HepG2 (cell line): ENCODE data around the gene PLEKHG7.

Source experiments
- ARID3A ChIP-seq: IDR thresholded peaks from 2 replicates; pipeline ENCODE4 v1.6.1; 2012; ENCODE audit warnings: low read depth, low read length, improper control_type of control experiment
- GTF2F1 ChIP-seq: fragments of 150-350 bp; IDR thresholded peaks from 2 replicates; pipeline ENCODE4 v1.6.1; 2014; ENCODE audit warnings: low read length
- HDAC6 ChIP-seq: fragments of 200-600 bp; sonication (generic); IDR thresholded peaks from 2 replicates; pipeline ENCODE4 v1.7.0; 2017; ENCODE audit warnings: mild to moderate bottlenecking, antibody characterized with exemption, low read length, low read depth
- NFE2 ChIP-seq: sonication (generic); formaldehyde crosslinking; IDR thresholded peaks from 2 replicates; pipeline ENCODE4 v1.4.0; 2020; ENCODE audit warnings: missing genetic modification reagents
- NFE2L2 ChIP-seq: fragments of 150-350 bp; IDR thresholded peaks from 2 replicates; pipeline ENCODE4 v1.6.1; 2014; ENCODE audit warnings: low read length
- POLR2A ChIP-seq, 2 experiments: IDR thresholded peaks; 2 replicates each; pipeline ENCODE4 v1.6.1; 2011; ENCODE audit warnings: low read depth in 2 of 2, low read length in 2 of 2, mild to moderate bottlenecking in 1 of 2, moderate library complexity in 1 of 2; ENCODE audit not compliant: insufficient read depth in 1 of 2
- POLR2AphosphoS5 ChIP-seq: IDR thresholded peaks from 2 replicates; pipeline ENCODE4 v1.6.1; 2012; ENCODE audit warnings: low read depth, low read length
- RNF2 ChIP-seq: fragments of 450-650 bp; conservative IDR thresholded peaks from 2 replicates; pipeline ENCODE4 v1.6.1; 2016; ENCODE audit warnings: low read depth
- ZNF225 ChIP-seq: sonication (generic); formaldehyde crosslinking; IDR thresholded peaks from 2 replicates; pipeline ENCODE4 v1.4.0; 2020; ENCODE audit warnings: mild to moderate bottlenecking, missing genetic modification reagents
- ZNF3 ChIP-seq: IDR thresholded peaks from 2 replicates; pipeline ENCODE4 v1.7.0; 2017; ENCODE audit warnings: inconsistent platforms
- TF ChIP-seq, protein P1 (sequence below): sonication (generic); formaldehyde crosslinking; IDR thresholded peaks from 2 replicates; pipeline ENCODE4 v1.4.0; 2020; ENCODE audit warnings: missing genetic modification reagents
- TF ChIP-seq, protein P2 (sequence below): sonication (generic); formaldehyde crosslinking; IDR thresholded peaks from 2 replicates; pipeline ENCODE4 v1.5.0; 2020; ENCODE audit warnings: mild to moderate bottlenecking, missing genetic modification reagents, moderate library complexity
- TF ChIP-seq, protein P3 (sequence below): IDR thresholded peaks from 2 replicates; pipeline ENCODE4 v1.6.1; 2012; ENCODE audit warnings: inconsistent platforms

- no peak for TF ChIP-seq POLR2A (IDR thresholded peaks at IDR 0.05; ENCODE audit: insufficient read depth in 1 of 2, low read depth in 2 of 2, low read length in 2 of 2)
- TF ChIP-seq POLR2AphosphoS5 = no peak
- no peak for TF ChIP-seq ZNF3 (CRISPR knock-in tag)
- TF ChIP-seq, protein P1, sequence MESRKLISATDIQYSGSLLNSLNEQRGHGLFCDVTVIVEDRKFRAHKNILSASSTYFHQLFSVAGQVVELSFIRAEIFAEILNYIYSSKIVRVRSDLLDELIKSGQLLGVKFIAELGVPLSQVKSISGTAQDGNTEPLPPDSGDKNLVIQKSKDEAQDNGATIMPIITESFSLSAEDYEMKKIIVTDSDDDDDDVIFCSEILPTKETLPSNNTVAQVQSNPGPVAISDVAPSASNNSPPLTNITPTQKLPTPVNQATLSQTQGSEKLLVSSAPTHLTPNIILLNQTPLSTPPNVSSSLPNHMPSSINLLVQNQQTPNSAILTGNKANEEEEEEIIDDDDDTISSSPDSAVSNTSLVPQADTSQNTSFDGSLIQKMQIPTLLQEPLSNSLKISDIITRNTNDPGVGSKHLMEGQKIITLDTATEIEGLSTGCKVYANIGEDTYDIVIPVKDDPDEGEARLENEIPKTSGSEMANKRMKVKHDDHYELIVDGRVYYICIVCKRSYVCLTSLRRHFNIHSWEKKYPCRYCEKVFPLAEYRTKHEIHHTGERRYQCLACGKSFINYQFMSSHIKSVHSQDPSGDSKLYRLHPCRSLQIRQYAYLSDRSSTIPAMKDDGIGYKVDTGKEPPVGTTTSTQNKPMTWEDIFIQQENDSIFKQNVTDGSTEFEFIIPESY (CRISPR knock-in tag) = no peak
- TF ChIP-seq, protein P2, sequence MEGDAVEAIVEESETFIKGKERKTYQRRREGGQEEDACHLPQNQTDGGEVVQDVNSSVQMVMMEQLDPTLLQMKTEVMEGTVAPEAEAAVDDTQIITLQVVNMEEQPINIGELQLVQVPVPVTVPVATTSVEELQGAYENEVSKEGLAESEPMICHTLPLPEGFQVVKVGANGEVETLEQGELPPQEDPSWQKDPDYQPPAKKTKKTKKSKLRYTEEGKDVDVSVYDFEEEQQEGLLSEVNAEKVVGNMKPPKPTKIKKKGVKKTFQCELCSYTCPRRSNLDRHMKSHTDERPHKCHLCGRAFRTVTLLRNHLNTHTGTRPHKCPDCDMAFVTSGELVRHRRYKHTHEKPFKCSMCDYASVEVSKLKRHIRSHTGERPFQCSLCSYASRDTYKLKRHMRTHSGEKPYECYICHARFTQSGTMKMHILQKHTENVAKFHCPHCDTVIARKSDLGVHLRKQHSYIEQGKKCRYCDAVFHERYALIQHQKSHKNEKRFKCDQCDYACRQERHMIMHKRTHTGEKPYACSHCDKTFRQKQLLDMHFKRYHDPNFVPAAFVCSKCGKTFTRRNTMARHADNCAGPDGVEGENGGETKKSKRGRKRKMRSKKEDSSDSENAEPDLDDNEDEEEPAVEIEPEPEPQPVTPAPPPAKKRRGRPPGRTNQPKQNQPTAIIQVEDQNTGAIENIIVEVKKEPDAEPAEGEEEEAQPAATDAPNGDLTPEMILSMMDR (CRISPR knock-in tag) = no peak
- no peak for TF ChIP-seq ZNF225
- TF ChIP-seq GTF2F1 = no peak
- no peak for TF ChIP-seq NFE2L2
- TF ChIP-seq HDAC6 = no peak
- TF ChIP-seq NFE2 (CRISPR knock-in tag) = no peak
- TF ChIP-seq ARID3A = no peak
- TF ChIP-seq, protein P3, sequence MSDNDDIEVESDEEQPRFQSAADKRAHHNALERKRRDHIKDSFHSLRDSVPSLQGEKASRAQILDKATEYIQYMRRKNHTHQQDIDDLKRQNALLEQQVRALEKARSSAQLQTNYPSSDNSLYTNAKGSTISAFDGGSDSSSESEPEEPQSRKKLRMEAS = no peak
- TF ChIP-seq RNF2 = no peak
Measured at GRCh38 chr12:92732716-92733115, 29.9 kb downstream of the PLEKHG7 start.
